ENCODE data around the gene FAM193B. TPM values are rescaled to one million over a fixed set of nuclear protein-coding genes. Genes with fewer than 3 reads are reported as not detected.

Gene FAM193B
- total RNA-seq, 1 experiment from 2014 or later, result 43.8 TPM

DNA sequence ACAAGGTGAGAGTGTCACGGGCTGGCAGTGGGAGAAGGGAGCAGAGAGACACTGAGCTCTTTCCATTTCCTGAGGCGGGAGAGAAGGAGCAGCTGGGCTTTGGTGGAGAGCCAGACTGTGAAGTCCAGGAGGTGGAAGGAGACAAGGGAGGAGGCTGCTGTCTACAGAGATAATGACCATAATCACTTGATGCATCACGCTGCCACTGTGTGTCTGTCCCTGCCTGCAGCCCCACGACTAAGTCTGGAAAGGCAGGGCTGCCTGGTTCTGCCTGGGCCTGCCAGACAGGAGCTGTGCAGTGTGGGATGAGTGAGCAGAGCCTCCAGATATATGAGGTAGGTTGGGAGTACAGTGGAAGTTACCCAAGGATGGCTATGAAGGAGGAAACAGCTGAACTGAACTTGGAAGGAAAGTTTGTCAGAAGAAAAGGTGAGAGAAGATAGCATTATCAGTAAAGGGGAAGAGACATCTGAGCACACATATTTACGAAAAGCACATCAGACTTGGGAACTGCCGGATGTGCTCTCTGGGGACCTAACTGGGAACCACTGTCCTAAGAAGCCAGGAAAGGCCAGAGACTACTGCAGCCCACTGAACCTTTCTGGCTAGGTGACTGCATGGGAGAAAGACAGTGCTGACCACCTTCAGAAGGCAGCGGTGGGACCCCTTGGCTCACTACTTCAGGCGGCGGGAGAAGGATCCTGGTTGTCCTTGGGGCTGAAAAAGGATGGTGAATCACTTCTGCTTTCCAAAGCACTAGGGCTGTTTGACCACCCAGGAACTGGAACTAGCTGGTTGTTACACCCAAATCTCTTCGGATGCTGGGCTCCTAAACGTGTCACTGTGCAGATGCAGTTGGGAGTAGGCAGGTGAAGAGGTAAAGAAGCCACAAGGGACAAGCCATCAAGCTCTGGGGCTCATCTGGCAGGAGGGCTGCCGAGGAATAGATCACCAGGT is 24.8 kb downstream of the FAM193B start:
- POLR2A ChIA-PET (ENCODE audit: low non-redundant PET), result no interaction called here

DNA sequence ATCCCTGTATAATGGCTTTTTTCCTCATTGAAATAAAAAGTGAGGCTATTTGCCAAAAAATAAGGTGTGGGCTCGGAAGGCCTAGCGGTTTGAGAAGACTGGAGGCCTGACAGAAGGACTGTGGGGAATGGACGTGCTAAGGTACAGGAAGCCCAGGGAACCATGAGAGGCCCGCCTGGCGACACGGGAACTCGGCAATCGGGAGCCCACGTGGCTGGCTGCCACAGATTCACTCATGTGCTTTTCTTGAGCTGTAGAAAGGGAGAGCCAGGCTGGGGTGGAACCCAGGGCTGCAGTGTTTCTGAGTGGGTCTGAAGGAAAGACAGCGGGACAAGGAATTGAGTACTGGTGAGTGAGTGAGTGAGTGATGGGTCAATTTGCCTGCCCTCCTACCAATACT is 25.7 kb downstream of the FAM193B start:
- intact Hi-C loops (cut with micrococcal nuclease; ENCODE audit: unreplicated experiment), result no loop called here
- Histone ChIP-seq H3K27ac (ENCODE audit: low read depth, low read length, poor library complexity, severe bottlenecking) (no peak overlapping the region), H3K4me1 (ENCODE audit: insufficient read depth, low read length, poor library complexity, severe bottlenecking) (no peaks in the 10 kb centered on the region), H3K27me3 (replicated peaks; ENCODE audit: insufficient read depth, low read depth, low read length, poor library complexity) (no peaks in the 10 kb centered on the region), H3K4me3 (ENCODE audit: low read depth, low read length, poor library complexity, severe bottlenecking) (no peak overlapping the region), H3K36me3 (ENCODE audit: insufficient read depth, low read length, poor library complexity, severe bottlenecking) (peaks cover 25% of the 10 kb centered on the region), H3K9me3 (ENCODE audit: low read depth, low read length, poor library complexity, severe bottlenecking) (no peaks in the 10 kb centered on the region)
- CTCF ChIA-PET, result no interaction called here
- BruUV-seq (replicated peaks), result no TSS peak
- POLR2A ChIA-PET (ENCODE audit: low non-redundant PET), result no interaction called here
- TF ChIP-seq, protein P1, sequence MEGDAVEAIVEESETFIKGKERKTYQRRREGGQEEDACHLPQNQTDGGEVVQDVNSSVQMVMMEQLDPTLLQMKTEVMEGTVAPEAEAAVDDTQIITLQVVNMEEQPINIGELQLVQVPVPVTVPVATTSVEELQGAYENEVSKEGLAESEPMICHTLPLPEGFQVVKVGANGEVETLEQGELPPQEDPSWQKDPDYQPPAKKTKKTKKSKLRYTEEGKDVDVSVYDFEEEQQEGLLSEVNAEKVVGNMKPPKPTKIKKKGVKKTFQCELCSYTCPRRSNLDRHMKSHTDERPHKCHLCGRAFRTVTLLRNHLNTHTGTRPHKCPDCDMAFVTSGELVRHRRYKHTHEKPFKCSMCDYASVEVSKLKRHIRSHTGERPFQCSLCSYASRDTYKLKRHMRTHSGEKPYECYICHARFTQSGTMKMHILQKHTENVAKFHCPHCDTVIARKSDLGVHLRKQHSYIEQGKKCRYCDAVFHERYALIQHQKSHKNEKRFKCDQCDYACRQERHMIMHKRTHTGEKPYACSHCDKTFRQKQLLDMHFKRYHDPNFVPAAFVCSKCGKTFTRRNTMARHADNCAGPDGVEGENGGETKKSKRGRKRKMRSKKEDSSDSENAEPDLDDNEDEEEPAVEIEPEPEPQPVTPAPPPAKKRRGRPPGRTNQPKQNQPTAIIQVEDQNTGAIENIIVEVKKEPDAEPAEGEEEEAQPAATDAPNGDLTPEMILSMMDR (conservative IDR thresholded peaks at IDR 0.05; ENCODE audit: low read depth, low read length), result no peak
- TF ChIP-seq EZH2 (IDR thresholded peaks at IDR 0.05; ENCODE audit: borderline replicate concordance, low read depth, low read length, poor library complexity, severe bottlenecking), result no peak
- DNase-seq (ENCODE audit: low spot score), result no peak

More for the DNA sequence above, 24.8 kb downstream of the FAM193B start:
- DNase-seq (ENCODE audit: low spot score), result no peak
- Histone ChIP-seq H3K27me3 (replicated peaks; ENCODE audit: insufficient read depth, low read depth, low read length, poor library complexity) (no peaks in the 10 kb centered on the region), H3K9me3 (ENCODE audit: low read depth, low read length, poor library complexity, severe bottlenecking) (no peaks in the 10 kb centered on the region), H3K4me1 (ENCODE audit: insufficient read depth, low read length, poor library complexity, severe bottlenecking) (no peaks in the 10 kb centered on the region), H3K36me3 (ENCODE audit: insufficient read depth, low read length, poor library complexity, severe bottlenecking) (peaks cover 24% of the 10 kb centered on the region), H3K27ac (ENCODE audit: low read depth, low read length, poor library complexity, severe bottlenecking) (no peak overlapping the region), H3K4me3 (ENCODE audit: low read depth, low read length, poor library complexity, severe bottlenecking) (no peak overlapping the region)
- BruUV-seq (replicated peaks), result no TSS peak
- CTCF ChIA-PET, result no interaction called here
- TF ChIP-seq EZH2 (IDR thresholded peaks at IDR 0.05; ENCODE audit: borderline replicate concordance, low read depth, low read length, poor library complexity, severe bottlenecking), result no peak
- TF ChIP-seq, protein P1 (conservative IDR thresholded peaks at IDR 0.05; ENCODE audit: low read depth, low read length), result no peak
- intact Hi-C loops (cut with micrococcal nuclease; ENCODE audit: unreplicated experiment), result no loop called here

DNA sequence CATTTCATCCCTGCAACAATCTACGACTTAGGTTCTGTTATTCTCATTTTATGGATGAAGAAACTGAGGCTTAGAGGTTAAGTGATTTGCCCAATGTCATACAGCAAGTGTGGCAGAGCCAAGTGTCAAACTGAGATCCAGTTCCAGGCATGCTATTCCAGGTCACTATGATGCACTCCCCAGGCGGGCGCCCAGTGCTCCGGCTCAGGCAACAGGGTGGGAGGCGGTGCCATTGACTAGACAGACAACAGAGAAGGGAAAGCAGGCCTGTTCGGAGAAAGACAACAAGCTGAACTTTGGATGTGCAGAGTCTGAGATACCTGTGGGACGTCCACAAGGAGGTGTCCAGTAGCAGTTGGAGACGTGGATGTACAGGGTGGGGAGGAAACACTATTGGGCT is 26.8 kb downstream of the FAM193B start:
- DNase-seq (ENCODE audit: low spot score), result no peak

More for the DNA sequence above, 26.8 kb downstream of the FAM193B start:
- no peak for TF ChIP-seq EZH2 (IDR thresholded peaks at IDR 0.05; ENCODE audit: borderline replicate concordance, low read depth, low read length, poor library complexity, severe bottlenecking)
- TF ChIP-seq, protein P1 (conservative IDR thresholded peaks at IDR 0.05; ENCODE audit: low read depth, low read length), result no peak
- ChIA-PET POLR2A (ENCODE audit: low non-redundant PET) (no interaction called here), CTCF (no interaction called here)
- intact Hi-C loops (cut with micrococcal nuclease; ENCODE audit: unreplicated experiment), result no loop called here
- H3K27me3 ChIP-seq (replicated peaks; ENCODE audit: insufficient read depth, low read depth, low read length, poor library complexity), result no peaks in the 10 kb centered on the region
- no peak overlapping the region for H3K27ac ChIP-seq (ENCODE audit: low read depth, low read length, poor library complexity, severe bottlenecking)
- peaks cover 26% of the 10 kb centered on the region for H3K36me3 ChIP-seq (ENCODE audit: insufficient read depth, low read length, poor library complexity, severe bottlenecking)
- no peaks in the 10 kb centered on the region for H3K4me1 ChIP-seq (ENCODE audit: insufficient read depth, low read length, poor library complexity, severe bottlenecking)
- no peaks in the 10 kb centered on the region for H3K9me3 ChIP-seq (ENCODE audit: low read depth, low read length, poor library complexity, severe bottlenecking)
- no TSS peak for BruUV-seq (replicated peaks)
- no peak overlapping the region for H3K4me3 ChIP-seq (ENCODE audit: low read depth, low read length, poor library complexity, severe bottlenecking)
